HG03565 (cell line): Measurements from ENCODE around the gene IKZF2.

Experiments used
- ATAC-seq: cut with Tn5 transposase; IDR thresholded peaks from one replicate; pipeline ENCODE4 v1.9.1; 2021; ENCODE audit warnings: mild to moderate bottlenecking, moderate library complexity; ENCODE audit not compliant: unreplicated experiment

Gene IKZF2

GRCh38 chr2:213010106-213010779 is 141.2 kb downstream of the IKZF2 start:
- ATAC-seq, result peak; percentile 51

GRCh38 chr2:213007290-213007838 is 144.0 kb downstream of the IKZF2 start:
- no peak for ATAC-seq

GRCh38 chr2:213004197-213004821 is 147.1 kb downstream of the IKZF2 start:
- ATAC-seq, result no peak

GRCh38 chr2:213002383-213002782 is 149.0 kb downstream of the IKZF2 start:
- ATAC-seq, result peak; percentile 32

GRCh38 chr2:213001297-213001910 is 150.0 kb downstream of the IKZF2 start:
- ATAC-seq, result no peak

GRCh38 chr2:212998626-212999359 is 152.6 kb downstream of the IKZF2 start:
- no peak for ATAC-seq

- ATAC-seq, result no peak
Measured at GRCh38 chr2:212997526-212998020, 153.8 kb downstream of the IKZF2 start.

- no peak for ATAC-seq
Measured at GRCh38 chr2:212995920-212996319, 155.5 kb downstream of the IKZF2 start.

GRCh38 chr2:212994976-212995375 is 156.4 kb downstream of the IKZF2 start:
- ATAC-seq, result no peak

GRCh38 chr2:212991120-212991519 is 160.3 kb downstream of the IKZF2 start:
- peak; percentile 65 for ATAC-seq

- ATAC-seq, result peak; percentile 76
Measured at GRCh38 chr2:212990697-212991096, 160.7 kb downstream of the IKZF2 start.

GRCh38 chr2:212987492-212987891 is 163.9 kb downstream of the IKZF2 start:
- ATAC-seq, result no peak

- ATAC-seq, result no peak
Measured at GRCh38 chr2:212984129-212984528, 167.3 kb downstream of the IKZF2 start.

- ATAC-seq, result no peak
Measured at GRCh38 chr2:212979799-212980198, 171.6 kb downstream of the IKZF2 start.

GRCh38 chr2:212979046-212979612 is 172.3 kb downstream of the IKZF2 start:
- ATAC-seq, result no peak

GRCh38 chr2:212977152-212977551 is 174.3 kb downstream of the IKZF2 start:
- no peak for ATAC-seq

- peak; percentile 66 for ATAC-seq
Measured at GRCh38 chr2:212975333-212975732, 176.1 kb downstream of the IKZF2 start.

- no peak for ATAC-seq
Measured at GRCh38 chr2:212974692-212975091, 176.7 kb downstream of the IKZF2 start.

GRCh38 chr2:212973347-212973746 is 178.1 kb downstream of the IKZF2 start:
- ATAC-seq, result no peak

GRCh38 chr2:212970132-212970531 is 181.3 kb downstream of the IKZF2 start:
- ATAC-seq, result no peak
